HEK293 (cell line): Measurements from ENCODE around the gene SPATA25.

Experiments
- CTCF ChIA-PET: fragments of 350-600 bp; formaldehyde crosslinking; extraction: SDS; loops from one replicate; lab custom pipeline; 2021; ENCODE audit warnings: antibody characterized with exemption; lab: Yijun Ruan, JAX
- POLR2A ChIA-PET: fragments of 300-600 bp; formaldehyde crosslinking; extraction: SDS; loops from one replicate; lab custom pipeline; 2020; ENCODE audit warnings: antibody characterized with exemption, inconsistent platforms; lab: Yijun Ruan, JAX
- H3K27ac ChIP-seq: fragments of 200-500 bp; sonication (Bioruptor generic); 2 replicates; pipeline ENCODE4 v1.5.1; 2014; ENCODE audit warnings: low read depth, low read length, control low read depth, inconsistent platforms; ENCODE audit errors: extremely low read depth
- H3K36me3 ChIP-seq, 2 experiments: fragments of 200-500 bp in 1 of 2; sonication (Bioruptor generic) in 1 of 2; 1 replicate in 1 of 2; 2 replicates in 1 of 2; pipeline ENCODE4 v1.5.1; 2014 to 2017; ENCODE audit warnings: inconsistent platforms in 2 of 2, low read length in 2 of 2; ENCODE audit not compliant: control insufficient read depth in 2 of 2, insufficient read depth in 1 of 2
- H3K4me1 ChIP-seq: fragments of 200-500 bp; sonication (Bioruptor generic); 2 replicates; pipeline ENCODE4 v1.5.1; 2014; ENCODE audit warnings: mild to moderate bottlenecking, low read length, inconsistent platforms; ENCODE audit not compliant: control insufficient read depth, insufficient read depth
- H3K4me3 ChIP-seq: 2 replicates; pipeline ENCODE4 v1.5.1; 2011; ENCODE audit warnings: low read depth, mild to moderate bottlenecking, control low read depth, low read length, moderate library complexity
- H3K9me3 ChIP-seq: fragments of 200-500 bp; sonication (Bioruptor generic); 2 replicates; pipeline ENCODE4 v1.5.1; 2014; ENCODE audit warnings: low read depth, low read length, inconsistent platforms; ENCODE audit not compliant: control insufficient read depth, insufficient read depth
- FEZF1 ChIP-seq: fragments of 450-650 bp; formaldehyde crosslinking; IDR thresholded peaks from 2 replicates; pipeline ENCODE4 v1.5.1; 2016; ENCODE audit warnings: missing biosample characterization, missing genetic modification characterization
- GLIS1 ChIP-seq: fragments of 450-650 bp; formaldehyde crosslinking; IDR thresholded peaks from 2 replicates; pipeline ENCODE4 v1.5.1; 2016; ENCODE audit warnings: missing biosample characterization, missing genetic modification characterization
- GLIS2 ChIP-seq: fragments of 450-650 bp; formaldehyde crosslinking; IDR thresholded peaks from 2 replicates; pipeline ENCODE4 v1.5.1; 2016; ENCODE audit warnings: missing biosample characterization, missing genetic modification characterization
- KLF7 ChIP-seq: fragments of 450-650 bp; formaldehyde crosslinking; IDR thresholded peaks from 2 replicates; pipeline ENCODE4 v1.5.1; 2016; ENCODE audit warnings: missing biosample characterization, missing genetic modification characterization, borderline replicate concordance
- KLF8 ChIP-seq: fragments of 450-650 bp; formaldehyde crosslinking; IDR thresholded peaks from 2 replicates; pipeline ENCODE4 v1.5.1; 2016; ENCODE audit warnings: missing biosample characterization, missing genetic modification characterization
- PRDM1 ChIP-seq: fragments of 450-650 bp; formaldehyde crosslinking; IDR thresholded peaks from 2 replicates; pipeline ENCODE4; 2016; ENCODE audit warnings: missing biosample characterization, missing genetic modification characterization
- SP7 ChIP-seq: fragments of 450-650 bp; formaldehyde crosslinking; IDR thresholded peaks from 2 replicates; pipeline ENCODE4 v1.5.1; 2016; ENCODE audit warnings: missing biosample characterization, missing genetic modification characterization
- ZBTB49 ChIP-seq: fragments of 450-650 bp; formaldehyde crosslinking; IDR thresholded peaks from 2 replicates; pipeline ENCODE4 v1.5.1; 2016; ENCODE audit warnings: missing biosample characterization, missing genetic modification characterization, low read depth
- ZBTB7A ChIP-seq: fragments of 450-650 bp; formaldehyde crosslinking; IDR thresholded peaks from 2 replicates; pipeline ENCODE4 v1.5.1; 2016; ENCODE audit warnings: low read depth, missing biosample characterization, missing genetic modification characterization
- ZEB2 ChIP-seq: fragments of 450-650 bp; formaldehyde crosslinking; IDR thresholded peaks from 2 replicates; pipeline ENCODE4 v1.5.1; 2016; ENCODE audit warnings: missing biosample characterization, missing genetic modification characterization
- ZIC2 ChIP-seq: fragments of 450-650 bp; formaldehyde crosslinking; IDR thresholded peaks from 2 replicates; pipeline ENCODE4 v1.5.1; 2016; ENCODE audit warnings: missing biosample characterization, missing genetic modification characterization
- ZNF2 ChIP-seq: fragments of 450-650 bp; formaldehyde crosslinking; IDR thresholded peaks from 2 replicates; pipeline ENCODE4 v1.5.1; 2016; ENCODE audit warnings: missing biosample characterization, missing genetic modification characterization
- ZNF23 ChIP-seq: fragments of 450-650 bp; formaldehyde crosslinking; IDR thresholded peaks from 2 replicates; pipeline ENCODE4 v1.5.1; 2016; ENCODE audit warnings: missing biosample characterization, missing genetic modification characterization, borderline replicate concordance
- ZNF302 ChIP-seq: fragments of 450-650 bp; formaldehyde crosslinking; IDR thresholded peaks from 2 replicates; pipeline ENCODE4 v1.5.1; 2016; ENCODE audit warnings: missing biosample characterization, missing genetic modification characterization, low read depth
- ZNF341 ChIP-seq: fragments of 450-650 bp; formaldehyde crosslinking; IDR thresholded peaks from 2 replicates; pipeline ENCODE4; 2016; ENCODE audit warnings: low read depth, missing biosample characterization, missing genetic modification characterization
- ZNF423 ChIP-seq: fragments of 450-650 bp; formaldehyde crosslinking; IDR thresholded peaks from 2 replicates; pipeline ENCODE4 v1.5.1; 2016; ENCODE audit warnings: missing biosample characterization, missing genetic modification characterization
- ZNF488 ChIP-seq: fragments of 450-650 bp; formaldehyde crosslinking; IDR thresholded peaks from 2 replicates; pipeline ENCODE4 v1.5.1; 2016; ENCODE audit warnings: missing biosample characterization, missing genetic modification characterization
- ZNF560 ChIP-seq: fragments of 450-650 bp; formaldehyde crosslinking; IDR thresholded peaks from 2 replicates; pipeline ENCODE4 v1.5.1; 2017; ENCODE audit warnings: missing biosample characterization, missing genetic modification characterization, borderline replicate concordance
- ZNF660 ChIP-seq: fragments of 450-650 bp; IDR thresholded peaks from 2 replicates; pipeline ENCODE4 v1.5.1; 2018; ENCODE audit warnings: missing biosample characterization, mild to moderate bottlenecking, missing genetic modification characterization
- TF ChIP-seq, protein P1 (sequence below): fragments of 450-650 bp; formaldehyde crosslinking; IDR thresholded peaks from 2 replicates; pipeline ENCODE4 v1.5.1; 2016; ENCODE audit warnings: missing biosample characterization, missing genetic modification characterization
- TF ChIP-seq, protein P2 (sequence below): fragments of 450-650 bp; formaldehyde crosslinking; conservative IDR thresholded peaks from 2 replicates; pipeline ENCODE4 v1.5.1; 2016; ENCODE audit warnings: low read depth, missing biosample characterization, missing genetic modification characterization
- TF ChIP-seq, protein P3 (sequence below): fragments of 450-650 bp; formaldehyde crosslinking; IDR thresholded peaks from 2 replicates; pipeline ENCODE4 v1.5.1; 2016; ENCODE audit warnings: missing biosample characterization, missing genetic modification characterization

The SPATA25 gene

GRCh38 chr20:45934586-45935415, 47.4 kb upstream of the SPATA25 start, which contains the start of gene PCIF1 (continued):
- TF ChIP-seq, protein P1, sequence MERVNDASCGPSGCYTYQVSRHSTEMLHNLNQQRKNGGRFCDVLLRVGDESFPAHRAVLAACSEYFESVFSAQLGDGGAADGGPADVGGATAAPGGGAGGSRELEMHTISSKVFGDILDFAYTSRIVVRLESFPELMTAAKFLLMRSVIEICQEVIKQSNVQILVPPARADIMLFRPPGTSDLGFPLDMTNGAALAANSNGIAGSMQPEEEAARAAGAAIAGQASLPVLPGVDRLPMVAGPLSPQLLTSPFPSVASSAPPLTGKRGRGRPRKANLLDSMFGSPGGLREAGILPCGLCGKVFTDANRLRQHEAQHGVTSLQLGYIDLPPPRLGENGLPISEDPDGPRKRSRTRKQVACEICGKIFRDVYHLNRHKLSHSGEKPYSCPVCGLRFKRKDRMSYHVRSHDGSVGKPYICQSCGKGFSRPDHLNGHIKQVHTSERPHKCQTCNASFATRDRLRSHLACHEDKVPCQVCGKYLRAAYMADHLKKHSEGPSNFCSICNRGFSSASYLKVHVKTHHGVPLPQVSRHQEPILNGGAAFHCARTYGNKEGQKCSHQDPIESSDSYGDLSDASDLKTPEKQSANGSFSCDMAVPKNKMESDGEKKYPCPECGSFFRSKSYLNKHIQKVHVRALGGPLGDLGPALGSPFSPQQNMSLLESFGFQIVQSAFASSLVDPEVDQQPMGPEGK: peak; percentile 95
- TF ChIP-seq ZIC2 (tag by site-specific recombination): peak; percentile 3; the same call in 1 of the 2 replicates
- no peak for TF ChIP-seq ZBTB49
- TF ChIP-seq ZNF660: peak; percentile 78
- no peak for TF ChIP-seq ZNF23 (tag by site-specific recombination)
- TF ChIP-seq ZNF302 (tag by site-specific recombination): no peak
- TF ChIP-seq SP7 (tag by site-specific recombination): peak; percentile 84
- no peak for TF ChIP-seq ZNF560 (tag by site-specific recombination)
- peak; percentile 80 for TF ChIP-seq ZNF2 (tag by site-specific recombination)
- peak; percentile 91 for TF ChIP-seq KLF7 (tag by site-specific recombination)
- no peak for TF ChIP-seq PRDM1 (tag by site-specific recombination)
- peak; percentile 98 for TF ChIP-seq ZEB2 (tag by site-specific recombination)
- no peak for TF ChIP-seq ZNF488 (tag by site-specific recombination)

DNA sequence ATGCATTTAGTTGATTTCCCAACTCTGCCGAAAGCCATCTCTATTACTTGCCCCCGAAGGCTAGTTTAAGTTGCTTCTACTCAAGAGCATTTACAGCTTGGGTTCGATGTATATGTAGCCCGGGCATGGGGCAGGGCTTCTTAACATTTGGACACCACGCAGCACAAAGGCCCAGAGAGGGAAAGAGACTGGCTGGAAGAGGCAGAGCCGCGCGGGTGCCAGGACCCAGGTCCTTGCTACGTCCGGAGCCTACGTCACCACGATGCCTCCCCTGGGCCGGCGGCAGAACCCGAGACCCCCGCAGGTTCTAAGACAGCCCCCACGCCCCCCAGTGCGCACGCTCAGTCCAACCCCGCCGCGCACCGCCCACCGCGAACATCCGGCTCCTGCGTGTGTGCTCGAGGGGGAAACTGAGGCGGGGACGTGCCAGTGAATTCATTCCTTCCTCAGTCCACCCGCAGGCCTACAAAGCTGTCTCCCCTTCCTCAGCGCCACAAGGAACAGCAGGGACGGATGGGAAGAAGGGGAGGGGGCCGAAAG, 46.7 kb upstream of the SPATA25 start:
- H3K4me3 ChIP-seq: peak overlapping the region; percentile 96
- H3K9me3 ChIP-seq: no peaks in the 10 kb centered on the region
- H3K36me3 ChIP-seq: peaks cover 0 to 16% of the 10 kb centered on the region in 2 experiments; a peak in 1 of 3 replicates
- ChIA-PET CTCF (interaction anchor here (0.6 to 3.3 kb wide), 9 partner anchors 14 to 141 kb away, joined by 3 to 18 read pairs (median 3); no protein-coding TSS in a partner anchor), POLR2A (interaction anchor here (0.6 to 3.4 kb wide), 29 partner anchors 8 to 1437 kb away, joined by 3 to 28 read pairs (median 5); partner anchors contain the start of genes ACOT8, CTSA, NEURL2 and UBE2C)
- peaks cover 9% of the 10 kb centered on the region for H3K4me1 ChIP-seq
- peak overlapping the region; percentile 98 for H3K27ac ChIP-seq
- peak; percentile 91 for TF ChIP-seq GLIS2 (tag by site-specific recombination)
- TF ChIP-seq ZBTB7A (tag by site-specific recombination): peak; percentile 52; the same call in 1 of the 2 replicates
- no peak for TF ChIP-seq ZNF423
- TF ChIP-seq, protein P2, sequence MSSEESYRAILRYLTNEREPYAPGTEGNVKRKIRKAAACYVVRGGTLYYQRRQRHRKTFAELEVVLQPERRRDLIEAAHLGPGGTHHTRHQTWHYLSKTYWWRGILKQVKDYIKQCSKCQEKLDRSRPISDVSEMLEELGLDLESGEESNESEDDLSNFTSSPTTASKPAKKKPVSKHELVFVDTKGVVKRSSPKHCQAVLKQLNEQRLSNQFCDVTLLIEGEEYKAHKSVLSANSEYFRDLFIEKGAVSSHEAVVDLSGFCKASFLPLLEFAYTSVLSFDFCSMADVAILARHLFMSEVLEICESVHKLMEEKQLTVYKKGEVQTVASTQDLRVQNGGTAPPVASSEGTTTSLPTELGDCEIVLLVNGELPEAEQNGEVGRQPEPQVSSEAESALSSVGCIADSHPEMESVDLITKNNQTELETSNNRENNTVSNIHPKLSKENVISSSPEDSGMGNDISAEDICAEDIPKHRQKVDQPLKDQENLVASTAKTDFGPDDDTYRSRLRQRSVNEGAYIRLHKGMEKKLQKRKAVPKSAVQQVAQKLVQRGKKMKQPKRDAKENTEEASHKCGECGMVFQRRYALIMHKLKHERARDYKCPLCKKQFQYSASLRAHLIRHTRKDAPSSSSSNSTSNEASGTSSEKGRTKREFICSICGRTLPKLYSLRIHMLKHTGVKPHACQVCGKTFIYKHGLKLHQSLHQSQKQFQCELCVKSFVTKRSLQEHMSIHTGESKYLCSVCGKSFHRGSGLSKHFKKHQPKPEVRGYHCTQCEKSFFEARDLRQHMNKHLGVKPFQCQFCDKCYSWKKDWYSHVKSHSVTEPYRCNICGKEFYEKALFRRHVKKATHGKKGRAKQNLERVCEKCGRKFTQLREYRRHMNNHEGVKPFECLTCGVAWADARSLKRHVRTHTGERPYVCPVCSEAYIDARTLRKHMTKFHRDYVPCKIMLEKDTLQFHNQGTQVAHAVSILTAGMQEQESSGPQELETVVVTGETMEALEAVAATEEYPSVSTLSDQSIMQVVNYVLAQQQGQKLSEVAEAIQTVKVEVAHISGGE (tag by site-specific recombination): 0 out of 2 replicates have a peak, but pooled peaks have one; percentile 50
- peak; percentile 69 for TF ChIP-seq GLIS1 (tag by site-specific recombination)
- TF ChIP-seq FEZF1 (tag by site-specific recombination): peak; percentile 63
- no peak for TF ChIP-seq KLF8 (tag by site-specific recombination)
- peak; percentile 74 for TF ChIP-seq ZNF341 (tag by site-specific recombination)
- TF ChIP-seq, protein P3, sequence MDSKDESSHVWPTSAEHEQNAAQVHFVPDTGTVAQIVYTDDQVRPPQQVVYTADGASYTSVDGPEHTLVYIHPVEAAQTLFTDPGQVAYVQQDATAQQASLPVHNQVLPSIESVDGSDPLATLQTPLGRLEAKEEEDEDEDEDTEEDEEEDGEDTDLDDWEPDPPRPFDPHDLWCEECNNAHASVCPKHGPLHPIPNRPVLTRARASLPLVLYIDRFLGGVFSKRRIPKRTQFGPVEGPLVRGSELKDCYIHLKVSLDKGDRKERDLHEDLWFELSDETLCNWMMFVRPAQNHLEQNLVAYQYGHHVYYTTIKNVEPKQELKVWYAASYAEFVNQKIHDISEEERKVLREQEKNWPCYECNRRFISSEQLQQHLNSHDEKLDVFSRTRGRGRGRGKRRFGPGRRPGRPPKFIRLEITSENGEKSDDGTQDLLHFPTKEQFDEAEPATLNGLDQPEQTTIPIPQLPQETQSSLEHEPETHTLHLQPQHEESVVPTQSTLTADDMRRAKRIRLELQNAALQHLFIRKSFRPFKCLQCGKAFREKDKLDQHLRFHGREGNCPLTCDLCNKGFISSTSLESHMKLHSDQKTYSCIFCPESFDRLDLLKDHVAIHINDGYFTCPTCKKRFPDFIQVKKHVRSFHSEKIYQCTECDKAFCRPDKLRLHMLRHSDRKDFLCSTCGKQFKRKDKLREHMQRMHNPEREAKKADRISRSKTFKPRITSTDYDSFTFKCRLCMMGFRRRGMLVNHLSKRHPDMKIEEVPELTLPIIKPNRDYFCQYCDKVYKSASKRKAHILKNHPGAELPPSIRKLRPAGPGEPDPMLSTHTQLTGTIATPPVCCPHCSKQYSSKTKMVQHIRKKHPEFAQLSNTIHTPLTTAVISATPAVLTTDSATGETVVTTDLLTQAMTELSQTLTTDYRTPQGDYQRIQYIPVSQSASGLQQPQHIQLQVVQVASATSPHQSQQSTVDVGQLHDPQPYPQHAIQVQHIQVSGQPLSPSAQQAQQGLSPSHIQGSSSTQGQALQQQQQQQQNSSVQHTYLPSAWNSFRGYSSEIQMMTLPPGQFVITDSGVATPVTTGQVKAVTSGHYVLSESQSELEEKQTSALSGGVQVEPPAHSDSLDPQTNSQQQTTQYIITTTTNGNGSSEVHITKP (tag by site-specific recombination): peak; percentile 56; the same call in 1 of the 2 replicates
- TF ChIP-seq ZIC2 (tag by site-specific recombination): peak; percentile 94
